PC-3 (cell line): ENCODE results near the gene TDRKH. TPM values are rescaled to one million over a fixed set of nuclear protein-coding genes. Genes with fewer than 3 reads are reported as not detected.
"Not testable (repeated sequence)": the region's sequence is repeated elsewhere in the genome, so short reads cannot be mapped to it uniquely, and the experiment has no call there.

Experiments
- ATAC-seq: fragments of 200-7000 bp; cut with Tn5 transposase; 2 replicates; pipeline ENCODE4 v1.9.1; 2020; ENCODE audit warnings: mild to moderate bottlenecking, moderate library complexity
- BruUV-seq: library from RNA; stranded (reverse); fragments of 400-500 nt; replicated peaks from 2 replicates; lab custom pipeline; 2021; lab: Mats Ljungman, UMichigan
- CTCF ChIA-PET: fragments of 300-600 bp; sonication (Branson Sonifier 250); formaldehyde crosslinking; loops from one replicate; lab custom pipeline; 2022; ENCODE audit warnings: antibody characterized with exemption; lab: Charles Lee
- POLR2A ChIA-PET: fragments of 300-600 bp; sonication (Branson Sonifier 250); formaldehyde crosslinking; loops from one replicate; lab custom pipeline; 2022; ENCODE audit warnings: antibody characterized with exemption; ENCODE audit not compliant: unreplicated experiment; lab: Charles Lee
- DNase-seq: peaks from one replicate; pipeline ENCODE4 v3.0.0-alpha.2; 2015
- H2AFZ ChIP-seq: fragments of 300-600 bp; sonication (generic); 2 replicates; pipeline ENCODE4 v1.6.0; 2016; ENCODE audit warnings: antibody characterized with exemption, low read length
- H3F3A ChIP-seq: fragments of 300-600 bp; sonication (generic); one replicate; pipeline ENCODE4 v1.6.0; 2017; ENCODE audit warnings: antibody characterized with exemption, low read length, control low read depth, mild to moderate bottlenecking; ENCODE audit not compliant: unreplicated experiment
- H3K27ac ChIP-seq: fragments of 300-600 bp; sonication (generic); 2 replicates; pipeline ENCODE4 v1.5.1; 2016; ENCODE audit warnings: mild to moderate bottlenecking, low read length
- H3K27me3 ChIP-seq: fragments of 300-600 bp; sonication (generic); 2 replicates; pipeline ENCODE4 v1.6.1; 2016; ENCODE audit warnings: low read length, mixed read lengths
- H3K36me3 ChIP-seq: fragments of 300-600 bp; sonication (generic); 2 replicates; pipeline ENCODE4 v1.6.1; 2016; ENCODE audit warnings: low read depth, mixed run types, low read length, mixed read lengths
- H3K4me1 ChIP-seq: fragments of 300-600 bp; sonication (generic); 2 replicates; pipeline ENCODE4 v1.5.1; 2016; ENCODE audit warnings: low read length; ENCODE audit not compliant: insufficient read depth
- H3K4me2 ChIP-seq: fragments of 300-600 bp; sonication (generic); 2 replicates; pipeline ENCODE4 v1.6.0; 2016; ENCODE audit warnings: low read length
- H3K4me3 ChIP-seq: fragments of 300-600 bp; sonication (generic); 2 replicates; pipeline ENCODE4 v1.5.1; 2016; ENCODE audit warnings: mild to moderate bottlenecking, low read length, mixed read lengths
- H3K79me2 ChIP-seq: fragments of 300-600 bp; sonication (generic); 2 replicates; pipeline ENCODE4 v1.6.1; 2017; ENCODE audit warnings: low read length, mixed read lengths
- H3K9ac ChIP-seq: fragments of 300-600 bp; sonication (generic); 2 replicates; pipeline ENCODE4 v1.6.0; 2016; ENCODE audit warnings: mild to moderate bottlenecking, low read length
- H3K9me2 ChIP-seq: fragments of 300-600 bp; sonication (generic); replicated peaks from 2 replicates; pipeline ENCODE4 v1.6.1; 2016; ENCODE audit warnings: mixed run types, low read length, mixed read lengths
- H3K9me3 ChIP-seq: fragments of 300-600 bp; sonication (generic); 2 replicates; pipeline ENCODE4 v1.6.1; 2016; ENCODE audit warnings: low read length, mixed read lengths
- H4K20me1 ChIP-seq: fragments of 300-600 bp; sonication (generic); 2 replicates; pipeline ENCODE4 v1.6.1; 2016; ENCODE audit warnings: low read length, mixed read lengths
- EZH2 ChIP-seq: fragments of 300-600 bp; sonication (generic); IDR thresholded peaks from one replicate; pipeline ENCODE4 v1.6.1; 2017; ENCODE audit warnings: antibody characterized with exemption, mild to moderate bottlenecking, low read length; ENCODE audit not compliant: unreplicated experiment
- EZH2phosphoT487 ChIP-seq: fragments of 300-600 bp; sonication (generic); IDR thresholded peaks from 2 replicates; pipeline ENCODE4 v1.6.1; 2018; ENCODE audit warnings: mild to moderate bottlenecking, antibody characterized with exemption, low read length, borderline replicate concordance
- intact Hi-C: fragments of 100-400 bp; cut with micrococcal nuclease; formaldehyde crosslinking; loops from 2 replicates; pipeline ENCODE4 v1.9.0; 2023
- total RNA-seq: library from RNA; depleted of rRNA; stranded (reverse); fragments of >200 nt; gene quantifications from 2 replicates; pipeline ENCODE4 v1.2.3, GENCODE V29; 2014
- TF ChIP-seq, protein P1 (sequence below): fragments of 300-600 bp; sonication (generic); conservative IDR thresholded peaks from 2 replicates; pipeline ENCODE4 v1.5.1; 2017; ENCODE audit warnings: antibody characterized with exemption, low read depth, mild to moderate bottlenecking, low read length

TDRKH gene
- total RNA-seq, 1 experiment from 2014 or later, result 15.2 TPM

DNA sequence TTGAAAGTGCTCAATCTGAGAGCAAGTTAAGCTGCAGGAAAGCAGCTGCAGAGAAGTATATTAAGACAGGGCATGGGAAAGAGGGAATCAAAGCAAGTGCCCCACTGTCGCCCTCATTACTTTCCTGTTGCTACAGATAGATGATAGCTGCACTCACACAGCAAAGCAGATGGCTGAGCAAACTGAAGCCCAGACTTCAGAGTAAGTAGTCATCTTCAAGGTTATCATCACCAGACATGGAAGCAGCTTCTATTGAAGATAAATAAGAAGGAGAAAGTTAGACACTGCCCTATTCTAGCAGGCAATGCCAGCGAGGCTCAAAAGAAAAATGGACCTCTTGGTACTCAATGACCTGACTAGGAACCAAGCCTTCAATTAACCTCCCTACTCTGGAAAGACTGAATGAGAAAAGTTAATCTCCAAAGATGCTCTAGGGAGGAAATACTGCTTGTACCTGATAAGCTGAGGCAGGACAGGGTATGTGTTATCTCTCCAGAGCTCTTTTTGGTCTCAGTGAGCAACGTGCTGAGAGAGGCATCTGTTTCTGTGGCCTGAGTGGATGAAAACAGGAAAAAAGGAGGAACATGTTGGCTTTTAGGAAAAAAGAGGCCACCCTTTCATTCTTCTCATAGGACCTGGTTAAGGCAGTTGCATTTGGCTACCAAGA is 15.9 kb downstream of the TDRKH start:
- H3F3A ChIP-seq, result no peaks in the 10 kb centered on the region
- TF ChIP-seq EZH2 (no peak), EZH2phosphoT487 (no peak)
- TF ChIP-seq, protein P1, sequence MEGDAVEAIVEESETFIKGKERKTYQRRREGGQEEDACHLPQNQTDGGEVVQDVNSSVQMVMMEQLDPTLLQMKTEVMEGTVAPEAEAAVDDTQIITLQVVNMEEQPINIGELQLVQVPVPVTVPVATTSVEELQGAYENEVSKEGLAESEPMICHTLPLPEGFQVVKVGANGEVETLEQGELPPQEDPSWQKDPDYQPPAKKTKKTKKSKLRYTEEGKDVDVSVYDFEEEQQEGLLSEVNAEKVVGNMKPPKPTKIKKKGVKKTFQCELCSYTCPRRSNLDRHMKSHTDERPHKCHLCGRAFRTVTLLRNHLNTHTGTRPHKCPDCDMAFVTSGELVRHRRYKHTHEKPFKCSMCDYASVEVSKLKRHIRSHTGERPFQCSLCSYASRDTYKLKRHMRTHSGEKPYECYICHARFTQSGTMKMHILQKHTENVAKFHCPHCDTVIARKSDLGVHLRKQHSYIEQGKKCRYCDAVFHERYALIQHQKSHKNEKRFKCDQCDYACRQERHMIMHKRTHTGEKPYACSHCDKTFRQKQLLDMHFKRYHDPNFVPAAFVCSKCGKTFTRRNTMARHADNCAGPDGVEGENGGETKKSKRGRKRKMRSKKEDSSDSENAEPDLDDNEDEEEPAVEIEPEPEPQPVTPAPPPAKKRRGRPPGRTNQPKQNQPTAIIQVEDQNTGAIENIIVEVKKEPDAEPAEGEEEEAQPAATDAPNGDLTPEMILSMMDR, result no peak
- no peaks in the 10 kb centered on the region for H4K20me1 ChIP-seq
- no peaks in the 10 kb centered on the region for H3K9me2 ChIP-seq
- peak overlapping the region; percentile 50 for H3K27ac ChIP-seq
- H3K27me3 ChIP-seq, result no peaks in the 10 kb centered on the region
- ChIA-PET CTCF (no interaction called here), POLR2A (no interaction called here)
- intact Hi-C loops, result no loop called here
- no peak for ATAC-seq
- DNase-seq, result no peak
- H3K4me1 ChIP-seq, result peaks cover 14% of the 10 kb centered on the region
- no peaks in the 10 kb centered on the region for H3K9me3 ChIP-seq
- H3K4me2 ChIP-seq, result 0 out of 2 replicates have a peak overlapping the region, but pooled peaks have one; percentile 4
- no peak overlapping the region for H3K4me3 ChIP-seq
- H2AFZ ChIP-seq, result no peak overlapping the region
- BruUV-seq, result no TSS peak
- H3K79me2 ChIP-seq, result no peaks in the 10 kb centered on the region
- peaks cover 21% of the 10 kb centered on the region for H3K36me3 ChIP-seq
- peak overlapping the region; percentile 2; the same call in 1 of the 2 replicates for H3K9ac ChIP-seq

DNA sequence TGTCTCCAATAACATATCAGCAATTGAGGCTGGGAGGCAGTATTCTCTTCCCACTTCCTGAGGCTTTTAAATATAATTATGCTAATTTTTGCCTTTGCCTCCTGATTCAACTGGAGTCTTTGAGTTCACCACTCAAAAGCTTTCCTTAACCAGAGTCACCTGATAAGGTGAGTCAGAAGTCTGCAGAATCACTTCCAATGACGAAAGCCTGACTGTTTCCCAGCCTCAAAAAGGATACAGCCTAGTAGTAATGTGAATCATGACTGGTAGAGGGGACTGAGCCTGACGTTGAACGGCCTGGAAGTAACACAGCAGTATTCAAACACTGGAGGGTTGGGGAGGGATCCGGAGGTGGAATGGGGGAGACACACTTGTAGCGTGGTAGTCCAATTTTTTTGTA is 16.6 kb downstream of the TDRKH start:
- peak overlapping the region; percentile 22; the same call in 1 of the 2 replicates for H3K9ac ChIP-seq
- DNase-seq (peak; percentile 93), ATAC-seq (peak; percentile 98)
- no peaks in the 10 kb centered on the region for H3K27me3 ChIP-seq
- peak overlapping the region; percentile 50 for H3K27ac ChIP-seq
- H3K79me2 ChIP-seq, result no peaks in the 10 kb centered on the region
- no peaks in the 10 kb centered on the region for H3F3A ChIP-seq
- POLR2A ChIA-PET, result interaction anchor here (0.5 kb wide), 1 partner anchor 263 kb away, joined by 5 read pairs; the partner anchor contains the start of gene S100A11
- no peak overlapping the region for H3K4me3 ChIP-seq
- H3K4me2 ChIP-seq, result peak overlapping the region; percentile 19; the same call in 1 of the 2 replicates
- peaks cover 14% of the 10 kb centered on the region for H3K4me1 ChIP-seq
- CTCF ChIA-PET, result no interaction called here
- H2AFZ ChIP-seq, result no peak overlapping the region
- no peaks in the 10 kb centered on the region for H3K9me2 ChIP-seq
- BruUV-seq, result no TSS peak
- no peaks in the 10 kb centered on the region for H3K9me3 ChIP-seq
- H3K36me3 ChIP-seq, result peaks cover 21% of the 10 kb centered on the region
- TF ChIP-seq, protein P1, result no peak
- TF ChIP-seq EZH2 (no peak), EZH2phosphoT487 (no peak)
- intact Hi-C loops, result no loop called here
- H4K20me1 ChIP-seq, result no peaks in the 10 kb centered on the region

- H4K20me1 ChIP-seq, H3K27me3 ChIP-seq, H3K4me2 ChIP-seq, DNase-seq, H3F3A ChIP-seq, H3K4me3 ChIP-seq, H3K27ac ChIP-seq, POLR2A ChIA-PET, H3K9ac ChIP-seq, intact Hi-C loops, H3K36me3 ChIP-seq, BruUV-seq, H3K9me3 ChIP-seq, CTCF ChIA-PET, H3K9me2 ChIP-seq, H2AFZ ChIP-seq, ATAC-seq, H3K79me2 ChIP-seq: not testable (repeated sequence)
- peaks cover 30% of the 10 kb centered on the region for H3K4me1 ChIP-seq
Observed at GRCh38 chr1:151769270-151769669, 21.0 kb downstream of the TDRKH start.

GRCh38 chr1:151768351-151769066 is 21.8 kb downstream of the TDRKH start:
- Histone ChIP-seq H3K27ac (peak overlapping the region; percentile 59), H3K4me2 (peak overlapping the region; percentile 70), H2AFZ (0 out of 2 replicates have a peak overlapping the region, but pooled peaks have one; percentile 44), H3K4me3 (peak overlapping the region; percentile 20; the same call in 1 of the 2 replicates), H3K4me1 (peaks cover 27% of the 10 kb centered on the region)
- H3K9me3 ChIP-seq, H3K9me2 ChIP-seq, BruUV-seq, H3K9ac ChIP-seq, POLR2A ChIA-PET, H3F3A ChIP-seq, H4K20me1 ChIP-seq, H3K27me3 ChIP-seq, CTCF ChIA-PET, H3K36me3 ChIP-seq, H3K79me2 ChIP-seq: not testable (repeated sequence)
- DNase-seq (peak; percentile 97), ATAC-seq (peak; percentile 39)
- intact Hi-C loops, result loop anchor here (1.0 kb wide), 1 partner anchor 68 kb away; no protein-coding TSS in a partner anchor
